Measurements from ENCODE around the gene KCNA1.

DNA sequence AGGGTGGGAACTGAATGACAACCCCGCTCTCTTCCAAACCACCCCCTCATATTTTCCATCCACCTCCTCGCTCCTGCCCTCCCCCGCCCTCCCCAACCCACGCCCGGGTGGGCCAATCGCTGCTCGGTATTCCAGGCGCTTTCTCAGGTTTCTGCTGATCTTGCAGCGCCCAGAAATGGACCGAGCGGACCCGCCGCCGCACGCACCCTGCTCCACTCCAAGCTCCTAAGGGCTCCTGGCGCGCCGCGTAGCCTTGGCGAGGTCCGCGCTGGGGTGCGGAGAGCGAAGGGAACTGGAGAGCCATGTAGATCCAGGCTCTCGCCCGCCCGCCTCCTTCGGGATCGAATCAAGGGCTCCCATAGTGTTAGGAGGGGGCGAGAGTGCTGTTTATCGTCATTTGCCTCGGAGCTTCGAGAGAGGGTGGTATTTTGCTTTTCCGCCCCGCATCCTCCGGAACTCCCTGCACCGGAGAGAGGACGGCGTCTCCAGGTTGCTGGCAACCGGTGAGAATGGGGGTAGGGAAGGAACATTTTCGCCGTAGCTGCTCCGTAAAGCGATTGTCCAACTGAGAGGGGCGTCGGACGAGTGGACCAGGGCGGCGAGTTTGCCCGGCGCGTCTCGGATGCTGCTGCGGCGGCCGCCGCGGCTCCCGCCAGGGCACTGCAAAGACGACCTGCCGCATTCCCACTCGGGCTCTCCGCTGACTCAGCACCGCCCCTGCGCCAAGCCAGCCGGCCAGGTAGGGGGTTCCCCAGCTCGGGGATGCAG is at the start of gene KCNA1:
- TF ChIP-seq, protein P1, sequence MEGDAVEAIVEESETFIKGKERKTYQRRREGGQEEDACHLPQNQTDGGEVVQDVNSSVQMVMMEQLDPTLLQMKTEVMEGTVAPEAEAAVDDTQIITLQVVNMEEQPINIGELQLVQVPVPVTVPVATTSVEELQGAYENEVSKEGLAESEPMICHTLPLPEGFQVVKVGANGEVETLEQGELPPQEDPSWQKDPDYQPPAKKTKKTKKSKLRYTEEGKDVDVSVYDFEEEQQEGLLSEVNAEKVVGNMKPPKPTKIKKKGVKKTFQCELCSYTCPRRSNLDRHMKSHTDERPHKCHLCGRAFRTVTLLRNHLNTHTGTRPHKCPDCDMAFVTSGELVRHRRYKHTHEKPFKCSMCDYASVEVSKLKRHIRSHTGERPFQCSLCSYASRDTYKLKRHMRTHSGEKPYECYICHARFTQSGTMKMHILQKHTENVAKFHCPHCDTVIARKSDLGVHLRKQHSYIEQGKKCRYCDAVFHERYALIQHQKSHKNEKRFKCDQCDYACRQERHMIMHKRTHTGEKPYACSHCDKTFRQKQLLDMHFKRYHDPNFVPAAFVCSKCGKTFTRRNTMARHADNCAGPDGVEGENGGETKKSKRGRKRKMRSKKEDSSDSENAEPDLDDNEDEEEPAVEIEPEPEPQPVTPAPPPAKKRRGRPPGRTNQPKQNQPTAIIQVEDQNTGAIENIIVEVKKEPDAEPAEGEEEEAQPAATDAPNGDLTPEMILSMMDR (IDR thresholded peaks at IDR 0.05 in 4 of 5, conservative IDR thresholded peaks at IDR 0.05 in 1 of 5) = no peak
- no peak for TF ChIP-seq POLR2A (IDR thresholded peaks at IDR 0.05)
